Measurements from ENCODE around the gene ALOX5AP.

- TF ChIP-seq PATZ1 (CRISPR knock-in tag; IDR thresholded peaks at IDR 0.05; ENCODE audit: borderline replicate concordance) (no peak), CSRNP3 (CRISPR knock-in tag; IDR thresholded peaks at IDR 0.05) (no peak), PPARA (CRISPR knock-in tag; IDR thresholded peaks at IDR 0.05; ENCODE audit: borderline replicate concordance) (no peak), ISL1 (CRISPR knock-in tag; IDR thresholded peaks at IDR 0.05) (no peak), OSR1 (CRISPR knock-in tag; IDR thresholded peaks at IDR 0.05) (no peak), ZNF565 (CRISPR knock-in tag; conservative IDR thresholded peaks at IDR 0.05; ENCODE audit: low read depth) (no peak), TSHZ2 (CRISPR knock-in tag; IDR thresholded peaks at IDR 0.05) (no peak)
These were observed 54.0 kb downstream of the ALOX5AP start for GRCh38 chr13:30789166-30789862.

Measured in SK-N-SH treated with all-trans-retinoic acid at 6 μM for 48 hours (cell line).